Activated CD8-positive, alpha-beta T cell treated with anti-CD3 and anti-CD28 coated beads for 36 hours (primary cell): ENCODE results near the gene BCAS2. TPM values are rescaled to one million over a fixed set of nuclear protein-coding genes. Genes with fewer than 3 reads are reported as not detected.

Experiments used
- ATAC-seq: fragments of 200-7000 bp; cut with Tn5 transposase; one replicate; pipeline ENCODE4 v1.10.0; 2021; ENCODE audit warnings: mild to moderate bottlenecking, moderate library complexity
- CTCF ChIA-PET: fragments of 350-600 bp; sonication (Branson Sonifier 250); formaldehyde crosslinking; loops from one replicate; lab custom pipeline; 2021; ENCODE audit warnings: antibody characterized with exemption; lab: Charles Lee
- POLR2A ChIA-PET: fragments of 350-600 bp; sonication (Branson Sonifier 250); formaldehyde crosslinking; loops from one replicate; lab custom pipeline; 2021; ENCODE audit warnings: antibody characterized with exemption; lab: Charles Lee
- DNase-seq: peaks from one replicate; pipeline ENCODE4 v3.0.0-alpha.2; 2020
- H3K27ac Mint-ChIP-seq: one replicate; pipeline ENCODE4 v1.8.0; 2021; ENCODE audit warnings: mild to moderate bottlenecking, mixed read lengths
- H3K27me3 Mint-ChIP-seq: one replicate; pipeline ENCODE4 v1.8.0; 2021; ENCODE audit warnings: mixed read lengths
- H3K36me3 Mint-ChIP-seq: one replicate; pipeline ENCODE4 v1.8.0; 2021; ENCODE audit warnings: low read depth, mixed read lengths
- H3K4me1 Mint-ChIP-seq: one replicate; pipeline ENCODE4 v1.8.0; 2021; ENCODE audit warnings: low read depth, mixed read lengths
- H3K4me3 Mint-ChIP-seq: one replicate; pipeline ENCODE4 v1.8.0; 2021; ENCODE audit warnings: mild to moderate bottlenecking, moderate library complexity, mixed read lengths
- H3K9me3 Mint-ChIP-seq: one replicate; pipeline ENCODE4 v1.8.0; 2021; ENCODE audit warnings: mixed read lengths
- intact Hi-C: fragments of 100-400 bp; cut with micrococcal nuclease; formaldehyde crosslinking; loops from one replicate; pipeline ENCODE4 v1.10.0; 2022
- total RNA-seq, 2 experiments: library from RNA; stranded (reverse); gene quantifications; one replicate each; pipeline ENCODE4 v1.2.3, GENCODE V29; 2021
- TF ChIP-seq, protein P1 (sequence below): fragments of 200-600 bp; IDR thresholded peaks from one replicate; pipeline ENCODE4 v1.8.0; 2022; ENCODE audit warnings: antibody characterized with exemption, mild to moderate bottlenecking

The BCAS2 gene
- total RNA-seq, 2 experiments from 2014 or later = 42.4 to 46.4 TPM

DNA sequence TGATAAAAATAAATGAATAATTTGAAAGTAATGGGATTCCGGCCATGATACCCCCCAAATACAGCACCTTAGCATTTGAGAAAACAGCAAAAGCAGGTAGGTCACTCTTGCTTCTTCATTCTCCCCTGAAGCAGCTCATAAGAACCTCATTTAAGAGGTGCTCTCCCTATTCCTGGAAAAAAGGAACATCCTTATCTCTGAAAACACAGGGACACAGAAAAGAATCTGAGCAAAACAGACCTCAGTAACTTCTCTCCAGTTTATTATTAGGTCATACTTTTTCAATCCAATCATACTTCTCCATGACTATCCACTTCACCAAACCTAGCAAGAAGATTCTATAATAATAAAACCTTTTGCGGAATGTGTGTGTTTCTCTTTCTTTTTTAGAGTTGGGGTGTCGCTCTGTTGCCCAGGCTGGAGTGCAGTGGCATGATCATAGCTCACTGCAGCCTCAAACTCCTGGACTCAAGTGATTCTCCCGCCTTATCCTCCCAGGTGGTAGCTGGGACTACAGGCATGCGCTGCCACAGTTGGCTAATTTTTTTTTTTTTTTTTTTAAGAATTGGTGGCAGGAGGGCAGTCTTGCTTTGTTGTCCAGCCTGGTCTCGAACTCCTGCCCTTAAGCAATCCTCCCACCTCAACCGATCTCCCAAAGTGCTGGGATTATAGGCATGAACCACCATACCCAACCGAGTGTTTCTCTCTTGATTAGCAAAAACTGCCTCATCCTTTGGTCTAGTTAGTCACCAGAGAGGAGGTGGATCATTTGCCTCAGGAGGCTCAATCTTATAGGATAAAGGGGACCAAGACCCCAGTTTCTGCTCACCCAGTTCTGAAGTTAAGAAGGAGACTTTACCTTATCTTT lies 59.8 kb downstream of the BCAS2 start:
- no peaks in the 10 kb centered on the region for H3K9me3 Mint-ChIP-seq
- ATAC-seq = no peak
- no peak for DNase-seq
- no peak overlapping the region for H3K27ac Mint-ChIP-seq
- peaks cover 5% of the 10 kb centered on the region for H3K27me3 Mint-ChIP-seq
- peaks cover 3% of the 10 kb centered on the region for H3K4me1 Mint-ChIP-seq
- ChIA-PET POLR2A (no interaction called here), CTCF (interaction anchor here (0.6 kb wide), 1 partner anchor 176 kb away, joined by 4 read pairs; no protein-coding TSS in a partner anchor)
- no peak overlapping the region for H3K4me3 Mint-ChIP-seq
- TF ChIP-seq, protein P1, sequence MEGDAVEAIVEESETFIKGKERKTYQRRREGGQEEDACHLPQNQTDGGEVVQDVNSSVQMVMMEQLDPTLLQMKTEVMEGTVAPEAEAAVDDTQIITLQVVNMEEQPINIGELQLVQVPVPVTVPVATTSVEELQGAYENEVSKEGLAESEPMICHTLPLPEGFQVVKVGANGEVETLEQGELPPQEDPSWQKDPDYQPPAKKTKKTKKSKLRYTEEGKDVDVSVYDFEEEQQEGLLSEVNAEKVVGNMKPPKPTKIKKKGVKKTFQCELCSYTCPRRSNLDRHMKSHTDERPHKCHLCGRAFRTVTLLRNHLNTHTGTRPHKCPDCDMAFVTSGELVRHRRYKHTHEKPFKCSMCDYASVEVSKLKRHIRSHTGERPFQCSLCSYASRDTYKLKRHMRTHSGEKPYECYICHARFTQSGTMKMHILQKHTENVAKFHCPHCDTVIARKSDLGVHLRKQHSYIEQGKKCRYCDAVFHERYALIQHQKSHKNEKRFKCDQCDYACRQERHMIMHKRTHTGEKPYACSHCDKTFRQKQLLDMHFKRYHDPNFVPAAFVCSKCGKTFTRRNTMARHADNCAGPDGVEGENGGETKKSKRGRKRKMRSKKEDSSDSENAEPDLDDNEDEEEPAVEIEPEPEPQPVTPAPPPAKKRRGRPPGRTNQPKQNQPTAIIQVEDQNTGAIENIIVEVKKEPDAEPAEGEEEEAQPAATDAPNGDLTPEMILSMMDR = no peak
- intact Hi-C loops = no loop called here
- H3K36me3 Mint-ChIP-seq = no peaks in the 10 kb centered on the region

Other genes with a start within 250 kb of the BCAS2 start
- gene TRIM33, start 70.4 kb downstream of the BCAS2 start, total RNA-seq = 10 to 100 TPM; 34.2 to 35.6 TPM
- gene DENND2C, start 88.4 kb upstream of the BCAS2 start, total RNA-seq = 1 to 10 TPM in 1 of 2 experiments, under 1 TPM in 1; 0.99 to 1.5 TPM
- gene AMPD1, start 113.9 kb upstream of the BCAS2 start, total RNA-seq = not detected
- gene NRAS, start 135.2 kb upstream of the BCAS2 start, total RNA-seq = 10 to 100 TPM; 49.1 to 49.9 TPM
- gene CSDE1, start 176.4 kb upstream of the BCAS2 start, total RNA-seq = 100 to 1,000 TPM; 496 to 514 TPM
- gene SIKE1, start 199.1 kb upstream of the BCAS2 start, total RNA-seq = 10 to 100 TPM; 68.1 to 68.7 TPM